ENCODE results near the gene GRK6. TPM values are rescaled to one million over a fixed set of nuclear protein-coding genes. Genes with fewer than 3 reads are reported as not detected.

GRK6 gene
- total and polyA plus RNA-seq, 12 donors, result 6.7 to 22.9 (median 15.2) TPM

GRCh38 chr5:177445052-177445916 is 18.8 kb downstream of the GRK6 start:
- Histone ChIP-seq H3K4me3 (no peak overlapping the region), H3K9me3 (no peaks in the 10 kb centered on the region), H3K27ac (peak overlapping the region in 1 of 10 donors; percentile 68), H3K36me3 (peaks cover 0 to 29% (median 0%) of the 10 kb centered on the region in 9 donors), H3K27me3 (peaks cover 0 to 38% (median 2%) of the 10 kb centered on the region in 7 donors), H3K4me1 (peaks cover 13 to 36% (median 21%) of the 10 kb centered on the region in 9 donors)
- ATAC-seq (no peak), DNase-seq (no peak)
- intact Hi-C loops (cut with DNase I), result no loop called here
- WGBS, 2 donors, result 60 to 63% methylated on average over 10 of the region's 10 CpGs
- TF ChIP-seq, protein P1, sequence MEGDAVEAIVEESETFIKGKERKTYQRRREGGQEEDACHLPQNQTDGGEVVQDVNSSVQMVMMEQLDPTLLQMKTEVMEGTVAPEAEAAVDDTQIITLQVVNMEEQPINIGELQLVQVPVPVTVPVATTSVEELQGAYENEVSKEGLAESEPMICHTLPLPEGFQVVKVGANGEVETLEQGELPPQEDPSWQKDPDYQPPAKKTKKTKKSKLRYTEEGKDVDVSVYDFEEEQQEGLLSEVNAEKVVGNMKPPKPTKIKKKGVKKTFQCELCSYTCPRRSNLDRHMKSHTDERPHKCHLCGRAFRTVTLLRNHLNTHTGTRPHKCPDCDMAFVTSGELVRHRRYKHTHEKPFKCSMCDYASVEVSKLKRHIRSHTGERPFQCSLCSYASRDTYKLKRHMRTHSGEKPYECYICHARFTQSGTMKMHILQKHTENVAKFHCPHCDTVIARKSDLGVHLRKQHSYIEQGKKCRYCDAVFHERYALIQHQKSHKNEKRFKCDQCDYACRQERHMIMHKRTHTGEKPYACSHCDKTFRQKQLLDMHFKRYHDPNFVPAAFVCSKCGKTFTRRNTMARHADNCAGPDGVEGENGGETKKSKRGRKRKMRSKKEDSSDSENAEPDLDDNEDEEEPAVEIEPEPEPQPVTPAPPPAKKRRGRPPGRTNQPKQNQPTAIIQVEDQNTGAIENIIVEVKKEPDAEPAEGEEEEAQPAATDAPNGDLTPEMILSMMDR (IDR thresholded peaks at IDR 0.05), result no peak

GRCh38 chr5:177445917-177446199 is 19.4 kb downstream of the GRK6 start:
- TF ChIP-seq, protein P1 (IDR thresholded peaks at IDR 0.05), result no peak
- Histone ChIP-seq H3K4me1 (peaks cover 13 to 36% (median 25%) of the 10 kb centered on the region in 9 donors), H3K27ac (peak overlapping the region in 1 of 10 donors; percentile 68), H3K36me3 (peaks cover 0 to 24% (median 0%) of the 10 kb centered on the region in 9 donors), H3K4me3 (peak overlapping the region in 6 of 10 donors; percentile 58 to 73 (median 62)), H3K9me3 (no peaks in the 10 kb centered on the region), H3K27me3 (peaks cover 0 to 44% (median 2%) of the 10 kb centered on the region in 7 donors)
- intact Hi-C loops (cut with DNase I), result loop anchor here in 1 of 10 donors (2.0 kb wide), 1 partner anchor 13 kb away; no protein-coding TSS in a partner anchor
- ATAC-seq (no peak), DNase-seq (no peak)
- 4 to 11% methylated on average over 8 of the region's 8 CpGs for WGBS, 2 donors

GRCh38 chr5:177446200-177447065 is 20.0 kb downstream of the GRK6 start, which contains the start of gene PRR7:
Gene PRR7 (plus strand): TSS chr5:177446814. CDS start chr5:177455068, 8,254 bp downstream.
- DNase-seq (peak; percentile 31 to 64), ATAC-seq (peak; percentile 46 to 76 (median 64))
- no peaks in the 10 kb centered on the region for H3K9me3 ChIP-seq
- intact Hi-C loops (cut with DNase I), result loop anchor here in 1 of 10 donors (2.0 kb wide), 1 partner anchor 14 kb away; no protein-coding TSS in a partner anchor
- TF ChIP-seq, protein P1 (IDR thresholded peaks at IDR 0.05), result peak in 1 of 9 donors; percentile 13
- H3K4me1 ChIP-seq, result peaks cover 13 to 36% (median 25%) of the 10 kb centered on the region in 9 donors
- peak within 1 kb of the TSS; percentile 50 to 74 (median 61) for H3K4me3 ChIP-seq
- WGBS, 2 donors, result 1% methylated on average over 71 to 89 of the region's 89 CpGs
- H3K36me3 ChIP-seq, result peaks cover 0 to 18% (median 0%) of the 10 kb centered on the region in 9 donors
- H3K27me3 ChIP-seq, result peaks cover 0 to 47% (median 2%) of the 10 kb centered on the region in 7 donors
- peak within 1 kb of the TSS in 5 of 10 donors; percentile 4 to 68 (median 51) for H3K27ac ChIP-seq

Measured in heart right ventricle (tissue), 16 donors.